ENCODE measurements around the gene CACNA2D4.

The CACNA2D4 gene

DNA sequence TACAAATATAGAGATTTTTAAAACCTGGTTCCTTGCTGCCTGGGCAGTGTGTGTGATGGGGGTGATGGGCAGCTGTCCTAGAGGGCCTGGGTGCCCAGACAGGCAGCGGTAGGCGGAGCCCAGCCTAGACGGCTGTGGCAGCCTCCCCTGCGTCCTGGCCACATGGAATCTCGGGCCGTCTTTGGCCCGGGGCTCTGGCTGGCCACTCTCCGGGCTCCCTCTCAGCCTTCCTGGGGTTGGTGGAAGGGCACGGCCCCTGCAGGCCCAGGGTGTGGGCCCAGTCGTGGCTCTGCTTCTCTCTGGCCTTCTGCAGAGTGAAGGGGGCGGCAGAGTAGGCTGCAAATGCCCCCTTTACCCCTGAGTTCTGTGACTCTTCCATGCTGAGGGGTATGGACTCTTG, 95.8 kb downstream of the CACNA2D4 start:
- Histone ChIP-seq H3K9me3 (ENCODE audit: control insufficient read depth, low read length) (no peaks in the 10 kb centered on the region), H3K9ac (no peak overlapping the region), H3K27me3 (ENCODE audit: control insufficient read depth, insufficient read depth, low read length) (no peaks in the 10 kb centered on the region), H3K4me3 (ENCODE audit: low read depth, low read length) (no peak overlapping the region), H2AFZ (no peak overlapping the region), H3K4me1 (peaks cover 4% of the 10 kb centered on the region), H3K4me2 (ENCODE audit: low read length) (no peak overlapping the region), H3K27ac (no peak overlapping the region), H3K79me2 (no peaks in the 10 kb centered on the region), H3K36me3 (ENCODE audit: control insufficient read depth, insufficient read depth, low read length) (no peaks in the 10 kb centered on the region)
- TF ChIP-seq, protein P1, sequence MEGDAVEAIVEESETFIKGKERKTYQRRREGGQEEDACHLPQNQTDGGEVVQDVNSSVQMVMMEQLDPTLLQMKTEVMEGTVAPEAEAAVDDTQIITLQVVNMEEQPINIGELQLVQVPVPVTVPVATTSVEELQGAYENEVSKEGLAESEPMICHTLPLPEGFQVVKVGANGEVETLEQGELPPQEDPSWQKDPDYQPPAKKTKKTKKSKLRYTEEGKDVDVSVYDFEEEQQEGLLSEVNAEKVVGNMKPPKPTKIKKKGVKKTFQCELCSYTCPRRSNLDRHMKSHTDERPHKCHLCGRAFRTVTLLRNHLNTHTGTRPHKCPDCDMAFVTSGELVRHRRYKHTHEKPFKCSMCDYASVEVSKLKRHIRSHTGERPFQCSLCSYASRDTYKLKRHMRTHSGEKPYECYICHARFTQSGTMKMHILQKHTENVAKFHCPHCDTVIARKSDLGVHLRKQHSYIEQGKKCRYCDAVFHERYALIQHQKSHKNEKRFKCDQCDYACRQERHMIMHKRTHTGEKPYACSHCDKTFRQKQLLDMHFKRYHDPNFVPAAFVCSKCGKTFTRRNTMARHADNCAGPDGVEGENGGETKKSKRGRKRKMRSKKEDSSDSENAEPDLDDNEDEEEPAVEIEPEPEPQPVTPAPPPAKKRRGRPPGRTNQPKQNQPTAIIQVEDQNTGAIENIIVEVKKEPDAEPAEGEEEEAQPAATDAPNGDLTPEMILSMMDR (IDR thresholded peaks at IDR 0.05) = no peak

DNA sequence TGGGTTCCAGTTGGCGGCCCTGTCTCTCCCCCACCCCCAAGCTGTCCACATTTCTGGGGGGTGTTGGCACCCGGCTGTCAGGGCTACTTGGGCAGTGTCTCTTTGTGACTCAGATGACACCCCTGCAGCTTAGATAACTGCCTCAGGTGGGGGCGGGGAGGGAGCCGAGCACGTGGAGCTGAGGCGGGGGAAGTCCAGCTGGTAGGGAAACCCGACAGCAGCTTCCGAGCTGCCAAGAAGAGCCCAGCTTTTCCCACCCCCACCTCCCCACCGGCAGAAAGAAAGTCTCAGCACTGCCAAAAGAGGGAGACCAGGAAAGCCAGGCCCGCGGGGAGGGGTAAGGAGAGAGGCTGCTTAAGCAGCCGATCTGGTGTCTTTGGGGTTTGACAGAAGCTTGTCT, 96.6 kb downstream of the CACNA2D4 start:
- H3K79me2 ChIP-seq = no peaks in the 10 kb centered on the region
- H3K4me2 ChIP-seq (ENCODE audit: low read length) = no peak overlapping the region
- no peak overlapping the region for H3K9ac ChIP-seq
- H2AFZ ChIP-seq = no peak overlapping the region
- H3K36me3 ChIP-seq (ENCODE audit: control insufficient read depth, insufficient read depth, low read length) = no peaks in the 10 kb centered on the region
- no peaks in the 10 kb centered on the region for H3K9me3 ChIP-seq (ENCODE audit: control insufficient read depth, low read length)
- H3K27ac ChIP-seq = no peak overlapping the region
- TF ChIP-seq, protein P1 (IDR thresholded peaks at IDR 0.05) = no peak
- H3K4me1 ChIP-seq = peaks cover 9% of the 10 kb centered on the region
- no peak overlapping the region for H3K4me3 ChIP-seq (ENCODE audit: low read depth, low read length)
- no peaks in the 10 kb centered on the region for H3K27me3 ChIP-seq (ENCODE audit: control insufficient read depth, insufficient read depth, low read length)

DNA sequence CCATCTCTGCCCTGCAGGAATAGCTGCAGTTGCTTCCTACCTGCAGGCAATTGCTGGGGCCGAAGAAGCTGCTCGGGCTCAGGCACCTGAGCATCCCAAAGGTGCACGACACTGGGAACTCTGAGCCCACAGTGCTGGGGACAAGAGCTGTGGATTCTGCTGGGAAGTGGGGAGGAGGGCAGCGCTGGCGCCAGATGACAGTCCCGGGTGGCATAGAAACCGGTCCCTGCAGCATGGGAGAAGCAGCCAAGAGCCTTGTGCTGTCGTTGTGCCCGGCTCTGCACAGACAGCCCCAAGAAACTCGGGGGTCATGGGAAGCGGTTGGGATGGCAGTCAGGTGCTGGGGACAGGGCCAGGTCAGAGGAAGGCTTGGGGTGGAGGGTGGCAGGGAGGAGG, 97.6 kb downstream of the CACNA2D4 start:
- Histone ChIP-seq H3K36me3 (ENCODE audit: control insufficient read depth, insufficient read depth, low read length) (no peaks in the 10 kb centered on the region), H3K4me2 (ENCODE audit: low read length) (no peak overlapping the region), H3K4me3 (ENCODE audit: low read depth, low read length) (no peak overlapping the region), H2AFZ (no peak overlapping the region), H3K4me1 (peaks cover 18% of the 10 kb centered on the region), H3K79me2 (no peaks in the 10 kb centered on the region), H3K9ac (no peak overlapping the region), H3K9me3 (ENCODE audit: control insufficient read depth, low read length) (no peaks in the 10 kb centered on the region), H3K27ac (no peak overlapping the region), H3K27me3 (ENCODE audit: control insufficient read depth, insufficient read depth, low read length) (no peaks in the 10 kb centered on the region)
- TF ChIP-seq, protein P1 (IDR thresholded peaks at IDR 0.05) = no peak

DNA sequence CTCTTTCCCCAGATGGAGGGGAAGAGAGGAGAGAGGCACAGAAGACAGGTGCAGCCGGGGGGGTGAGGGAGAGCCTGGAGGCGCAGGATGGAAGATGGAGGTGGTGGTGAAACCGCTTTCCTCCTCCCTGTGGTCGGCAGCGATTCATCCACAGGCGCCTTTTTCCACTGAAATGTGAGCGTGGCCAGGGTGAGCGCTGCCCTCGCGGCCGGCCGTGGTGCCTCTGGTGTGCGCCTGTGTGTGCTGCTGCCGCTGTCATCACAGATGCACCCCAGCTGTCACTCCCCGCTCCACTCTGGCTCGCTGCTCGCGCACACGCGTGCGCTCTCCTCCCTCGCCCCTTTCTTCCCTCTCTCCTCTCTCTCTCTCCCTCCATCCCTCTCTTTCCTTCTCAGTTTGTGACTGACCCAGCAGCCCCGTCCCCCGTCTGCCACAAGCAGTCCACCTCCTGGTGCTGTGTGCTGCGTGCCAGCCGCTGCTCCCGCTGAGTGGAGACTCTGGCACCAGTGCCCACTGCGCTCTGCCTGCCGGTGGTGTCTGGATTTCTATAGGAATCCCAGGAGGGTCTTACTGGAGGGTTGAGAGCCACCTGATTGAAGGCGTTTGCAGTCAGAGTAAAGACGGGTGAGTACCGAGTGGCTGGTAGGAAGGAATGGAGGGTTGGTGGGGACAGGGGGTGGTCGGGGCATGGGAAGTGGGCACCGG, 98.1 kb downstream of the CACNA2D4 start, which contains the start of gene LRTM2:
LRTM2 (plus strand) TSS at position 375 of the 705 bp plus-strand sequence. CDS start 7,584 bp downstream, outside the sequence.
- H3K4me1 ChIP-seq = peaks cover 19% of the 10 kb centered on the region
- H3K4me3 ChIP-seq (ENCODE audit: low read depth, low read length) = no peak within 1 kb of the TSS
- peak within 1 kb of the TSS; percentile 73 for H2AFZ ChIP-seq
- H3K36me3 ChIP-seq (ENCODE audit: control insufficient read depth, insufficient read depth, low read length) = no peaks in the 10 kb centered on the region
- no peaks in the 10 kb centered on the region for H3K9me3 ChIP-seq (ENCODE audit: control insufficient read depth, low read length)
- TF ChIP-seq, protein P1 (IDR thresholded peaks at IDR 0.05) = no peak
- H3K4me2 ChIP-seq (ENCODE audit: low read length) = no peak within 1 kb of the TSS
- no peaks in the 10 kb centered on the region for H3K27me3 ChIP-seq (ENCODE audit: control insufficient read depth, insufficient read depth, low read length)
- no peak within 1 kb of the TSS for H3K27ac ChIP-seq
- H3K9ac ChIP-seq = no peak within 1 kb of the TSS
- no peaks in the 10 kb centered on the region for H3K79me2 ChIP-seq

DNA sequence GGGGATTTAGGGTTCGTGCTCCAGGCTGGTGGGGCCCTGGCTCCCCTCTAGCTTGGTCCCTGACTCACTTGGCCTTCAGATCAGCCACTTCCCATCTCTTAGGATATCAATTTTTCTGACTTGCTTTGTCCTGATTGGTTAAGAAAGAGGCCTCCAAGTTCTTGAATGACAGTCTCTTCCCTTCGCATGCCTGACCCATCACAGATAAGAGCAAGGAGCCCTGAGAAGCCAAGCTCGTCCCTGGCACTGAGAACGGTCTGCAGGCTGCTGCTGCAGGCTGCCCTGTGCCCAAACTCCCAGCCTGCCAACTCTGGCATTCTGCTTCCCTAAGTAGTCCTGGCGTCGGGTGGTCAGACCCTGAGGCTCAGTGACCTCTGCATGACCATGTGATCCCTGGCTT, 98.9 kb downstream of the CACNA2D4 start:
- TF ChIP-seq, protein P1 (IDR thresholded peaks at IDR 0.05) = no peak
- peaks cover 19% of the 10 kb centered on the region for H3K4me1 ChIP-seq
- H3K36me3 ChIP-seq (ENCODE audit: control insufficient read depth, insufficient read depth, low read length) = no peaks in the 10 kb centered on the region
- no peak overlapping the region for H3K9ac ChIP-seq
- peak overlapping the region; percentile 73 for H2AFZ ChIP-seq
- H3K9me3 ChIP-seq (ENCODE audit: control insufficient read depth, low read length) = no peaks in the 10 kb centered on the region
- H3K4me2 ChIP-seq (ENCODE audit: low read length) = no peak overlapping the region
- H3K4me3 ChIP-seq (ENCODE audit: low read depth, low read length) = no peak overlapping the region
- no peak overlapping the region for H3K27ac ChIP-seq
- H3K79me2 ChIP-seq = no peaks in the 10 kb centered on the region
- no peaks in the 10 kb centered on the region for H3K27me3 ChIP-seq (ENCODE audit: control insufficient read depth, insufficient read depth, low read length)
